Head of caudate nucleus (tissue), 42 donors: ENCODE results near the gene IRS2.

Experiments
- DNase-seq, 42 donors: peaks; one replicate each; pipeline versions ENCODE4 v3.0.0 to v3.0.0-alpha.2; 2020 to 2021; ENCODE audit warnings: mixed read lengths in 7 of 42
- intact Hi-C: fragments of 100-400 bp; cut with DNase I; formaldehyde crosslinking; loops from one replicate; pipeline ENCODE4 v1.15.0; 2022

IRS2 gene

GRCh38 chr13:109807345-109807744 lies 21.0 kb upstream of the IRS2 start:
- no peak for DNase-seq
- intact Hi-C loops: no loop called here

- no peak for DNase-seq
- intact Hi-C loops: no loop called here
Measured at GRCh38 chr13:109804654-109805053, 18.3 kb upstream of the IRS2 start.

GRCh38 chr13:109803825-109804224 lies 17.4 kb upstream of the IRS2 start:
- intact Hi-C loops: no loop called here
- no peak for DNase-seq

- no peak for DNase-seq
- intact Hi-C loops: no loop called here
Measured at GRCh38 chr13:109802936-109803335, 16.6 kb upstream of the IRS2 start.

GRCh38 chr13:109795011-109795410 lies 8.6 kb upstream of the IRS2 start:
- intact Hi-C loops: no loop called here
- no peak for DNase-seq

GRCh38 chr13:109794095-109794494 lies 7.7 kb upstream of the IRS2 start:
- DNase-seq: no peak
- intact Hi-C loops: no loop called here

GRCh38 chr13:109792416-109793059 lies 6.2 kb upstream of the IRS2 start:
- no peak for DNase-seq
- intact Hi-C loops: no loop called here

- intact Hi-C loops: no loop called here
- peak in 28 of 42 donors; percentile 38 to 81 (median 64) for DNase-seq
Measured at GRCh38 chr13:109790942-109791605, 4.7 kb upstream of the IRS2 start.

GRCh38 chr13:109790086-109790485 lies 3.7 kb upstream of the IRS2 start:
- intact Hi-C loops: no loop called here
- no peak for DNase-seq

GRCh38 chr13:109789262-109789661 lies 2.9 kb upstream of the IRS2 start:
- intact Hi-C loops: loop anchor here (5.0 to 10.0 kb wide), 2 partner anchors 644 to 827 kb away; no protein-coding TSS in a partner anchor
- DNase-seq: peak in 14 of 42 donors; percentile 33 to 71 (median 44)

- intact Hi-C loops: loop anchor here (5.0 to 10.0 kb wide), 2 partner anchors 644 to 826 kb away; no protein-coding TSS in a partner anchor
- DNase-seq: peak in 1 of 42 donors; percentile 32
Measured at GRCh38 chr13:109788372-109789111, 2.2 kb upstream of the IRS2 start.

- DNase-seq: peak in 34 of 42 donors; percentile 35 to 74 (median 57)
- intact Hi-C loops: loop anchor here (5.0 to 10.0 kb wide), 2 partner anchors 643 to 825 kb away; no protein-coding TSS in a partner anchor
Measured at GRCh38 chr13:109787135-109787954, 962 bp upstream of the IRS2 start.

- DNase-seq: peak in 14 of 42 donors; percentile 25 to 72 (median 44)
- intact Hi-C loops: loop anchor here (5.0 to 10.0 kb wide), 2 partner anchors 641 to 824 kb away; no protein-coding TSS in a partner anchor
Measured at GRCh38 chr13:109785892-109786450, 412 bp downstream of the IRS2 start.

GRCh38 chr13:109785141-109785891 lies 1.1 kb downstream of the IRS2 start:
- intact Hi-C loops: loop anchor here (5.0 to 10.0 kb wide), 2 partner anchors 641 to 823 kb away; no protein-coding TSS in a partner anchor
- DNase-seq: peak in 37 of 42 donors; percentile 46 to 80 (median 60)

- DNase-seq: peak in 40 of 42 donors; percentile 53 to 93 (median 84)
- intact Hi-C loops: loop anchor here (5.0 to 10.0 kb wide), 2 partner anchors 640 to 822 kb away; no protein-coding TSS in a partner anchor
Measured at GRCh38 chr13:109784590-109785140, 1.7 kb downstream of the IRS2 start.

- intact Hi-C loops: loop anchor here (10.0 kb wide), 1 partner anchor 639 kb away; no protein-coding TSS in a partner anchor
- DNase-seq: peak in 1 of 42 donors; percentile 45
Measured at GRCh38 chr13:109783815-109784589, 2.4 kb downstream of the IRS2 start.
